Right lobe of liver (tissue), 6 donors: ENCODE results near the gene FAP. TPM values are rescaled to one million over a fixed set of nuclear protein-coding genes. Genes with fewer than 3 reads are reported as not detected.

Experiments
- ATAC-seq, 4 donors: fragments of 200-7000 bp; cut with Tn5 transposase; one replicate each; pipeline ENCODE4 v1.9.1; 2020; ENCODE audit warnings: mild to moderate bottlenecking in 4 of 4, moderate library complexity in 4 of 4
- DNase-seq, 3 donors: peaks; one replicate each; pipeline ENCODE4 v3.0.0-alpha.2; 2020
- H3K27ac ChIP-seq, 3 donors: fragments of 200-600 bp; one replicate each; pipeline ENCODE4 v1.8.0; 2022
- H3K27me3 ChIP-seq, 2 donors: fragments of 200-600 bp; one replicate each; pipeline ENCODE4 v1.8.0; 2022
- H3K36me3 ChIP-seq, 4 donors: fragments of 200-600 bp; sonication (generic) in 1 of 4; one replicate each; pipeline versions ENCODE4 v1.5.1 to v1.8.0; 2017 to 2022; ENCODE audit warnings: control low read depth in 1 of 4
- H3K4me1 ChIP-seq, 4 donors: fragments of 200-600 bp; sonication (generic) in 1 of 4; one replicate each; pipeline versions ENCODE4 v1.5.1 to v1.8.0; 2017 to 2022; ENCODE audit warnings: control low read depth in 1 of 4
- H3K4me3 ChIP-seq, 3 donors: fragments of 200-600 bp; one replicate each; pipeline ENCODE4 v1.8.0; 2022
- H3K9me3 ChIP-seq, 4 donors: fragments of 200-600 bp; sonication (generic) in 1 of 4; one replicate each; pipeline versions ENCODE4 v1.5.1 to v1.8.0; 2017 to 2022; ENCODE audit warnings: control low read depth in 1 of 4
- POLR2A ChIP-seq: fragments of 450-650 bp; IDR thresholded peaks from one replicate; pipeline ENCODE4 v1.6.1; 2017; ENCODE audit warnings: antibody characterized with exemption, mild to moderate bottlenecking
- WGBS: methylation state at CpG from one replicate; pipeline ENCODE4 v1.1.6; 2018; ENCODE audit warnings: low coverage, low lambda C conversion rate; ENCODE audit not compliant: insufficient coverage; ENCODE audit errors: missing lambda C conversion rate; 5-methylcytosine and 5-hydroxymethylcytosine counted together
- intact Hi-C, 2 donors: fragments of 100-400 bp; cut with DNase I; formaldehyde crosslinking; loops; one replicate each; pipeline versions ENCODE4 v1.11.2 to v1.14.1; 2022
- total RNA-seq, 6 experiments: library from RNA; depleted of rRNA in 2 of 6; stranded (reverse); fragments of >200 nt in 2 of 6; fragmentation: NEBNext Ultra II Directional in 3 of 6; extraction: Animal tissue kit (Norgen Biotek cat#: 25700) in 3 of 6; gene quantifications; one replicate each; pipeline versions ENCODE4 v1.1.0 to v1.2.4, GENCODE V29; 2016 to 2023
- TF ChIP-seq, protein P1 (sequence below), 4 donors: fragments of 200-600 bp in 3 of 4; fragments of 450-650 bp in 1 of 4; IDR thresholded peaks; one replicate each; pipeline versions ENCODE4 v1.5.1 to v1.8.0; 2016 to 2022; ENCODE audit warnings: antibody characterized with exemption in 4 of 4, mild to moderate bottlenecking in 2 of 4
- donor health status: DM: no; HTN: yes; CAD: no.
- donor health status: DM: no; HTN: no; CAD: no.
- donor health status: DM: no; HTN: no; CAD: no.
- donor health status: DM: no; HTN: yes; CAD: no.
- donor health status: DM: no; HTN: yes; CAD: no.

FAP gene
- total RNA-seq, 6 experiments from 2014 or later = 0.22 to 0.93 (median 0.55) TPM; not detected in 2

DNA sequence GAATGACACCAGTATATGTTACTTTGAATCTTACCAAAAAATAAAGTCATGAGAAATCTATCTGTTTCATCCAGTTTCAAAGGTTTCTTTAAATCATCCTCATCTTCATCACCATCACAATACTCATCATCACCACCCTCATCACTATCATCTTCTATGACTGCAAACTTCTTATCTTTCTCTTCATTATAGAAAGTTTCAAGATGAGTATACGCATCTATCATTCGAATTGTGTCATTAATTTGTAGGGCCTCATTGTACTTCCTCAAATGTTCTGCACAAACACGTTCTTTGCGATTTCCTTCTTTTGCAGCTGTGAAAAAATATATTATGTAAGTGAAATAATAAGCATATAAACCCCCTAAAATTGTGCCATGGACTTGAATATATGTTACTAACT, 34.1 kb upstream of the FAP start:
- ATAC-seq (no peak), DNase-seq (no peak)
- WGBS = 71% methylated on average over 4 of the region's 4 CpGs
- H3K4me3 ChIP-seq = no peak overlapping the region
- H3K36me3 ChIP-seq = peaks cover 0 to 42% (median 4%) of the 10 kb centered on the region in 4 donors
- intact Hi-C loops = no loop called here
- no peak overlapping the region for H3K27ac ChIP-seq
- H3K4me1 ChIP-seq = no peaks in the 10 kb centered on the region
- no peaks in the 10 kb centered on the region for H3K9me3 ChIP-seq
- TF ChIP-seq, protein P1, sequence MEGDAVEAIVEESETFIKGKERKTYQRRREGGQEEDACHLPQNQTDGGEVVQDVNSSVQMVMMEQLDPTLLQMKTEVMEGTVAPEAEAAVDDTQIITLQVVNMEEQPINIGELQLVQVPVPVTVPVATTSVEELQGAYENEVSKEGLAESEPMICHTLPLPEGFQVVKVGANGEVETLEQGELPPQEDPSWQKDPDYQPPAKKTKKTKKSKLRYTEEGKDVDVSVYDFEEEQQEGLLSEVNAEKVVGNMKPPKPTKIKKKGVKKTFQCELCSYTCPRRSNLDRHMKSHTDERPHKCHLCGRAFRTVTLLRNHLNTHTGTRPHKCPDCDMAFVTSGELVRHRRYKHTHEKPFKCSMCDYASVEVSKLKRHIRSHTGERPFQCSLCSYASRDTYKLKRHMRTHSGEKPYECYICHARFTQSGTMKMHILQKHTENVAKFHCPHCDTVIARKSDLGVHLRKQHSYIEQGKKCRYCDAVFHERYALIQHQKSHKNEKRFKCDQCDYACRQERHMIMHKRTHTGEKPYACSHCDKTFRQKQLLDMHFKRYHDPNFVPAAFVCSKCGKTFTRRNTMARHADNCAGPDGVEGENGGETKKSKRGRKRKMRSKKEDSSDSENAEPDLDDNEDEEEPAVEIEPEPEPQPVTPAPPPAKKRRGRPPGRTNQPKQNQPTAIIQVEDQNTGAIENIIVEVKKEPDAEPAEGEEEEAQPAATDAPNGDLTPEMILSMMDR (IDR thresholded peaks at IDR 0.05) = no peak
- no peak for TF ChIP-seq POLR2A
- H3K27me3 ChIP-seq = no peaks in the 10 kb centered on the region

DNA sequence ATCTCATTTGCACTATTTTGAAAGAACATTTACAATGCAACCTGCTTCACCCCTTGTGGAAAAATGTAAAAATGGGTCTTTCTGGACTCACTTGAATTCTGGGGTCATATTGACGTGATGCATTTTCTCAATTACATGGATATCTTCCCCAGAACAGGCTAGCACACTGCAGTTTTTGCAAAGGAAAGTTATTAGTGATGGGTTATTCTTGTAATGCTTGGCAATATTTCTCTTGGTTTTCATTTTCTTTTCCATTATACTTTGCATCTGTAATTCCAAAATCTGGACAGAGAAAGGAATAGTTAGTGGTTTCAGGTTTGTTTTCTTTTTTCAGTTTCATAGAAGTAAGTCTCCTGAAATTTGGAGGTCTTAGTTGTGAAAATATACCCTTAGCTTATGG, 24.8 kb upstream of the FAP start:
- 85% methylated on average over 1 of the region's 1 CpG for WGBS
- TF ChIP-seq, protein P1 (IDR thresholded peaks at IDR 0.05) = no peak
- no peak for TF ChIP-seq POLR2A

DNA sequence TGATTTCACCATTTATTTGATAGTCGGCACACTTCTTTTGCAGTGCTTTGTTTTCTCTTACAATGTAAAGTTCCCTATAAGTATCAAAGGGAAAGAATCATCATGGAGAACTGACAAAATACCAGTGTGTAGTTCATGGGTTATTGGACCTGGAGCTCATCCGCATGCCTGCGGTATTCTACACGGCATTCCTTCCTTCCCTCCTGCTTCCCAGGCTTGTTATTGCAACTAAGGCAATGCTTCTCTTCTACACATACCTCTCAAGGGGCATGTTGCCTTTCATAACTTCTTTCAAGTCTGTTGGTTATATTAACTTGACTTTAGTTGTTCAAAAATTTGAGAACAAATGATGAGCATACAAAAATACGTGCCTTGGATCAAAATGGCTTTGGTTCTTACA, 24.3 kb upstream of the FAP start:
- H3K27me3 ChIP-seq = no peaks in the 10 kb centered on the region
- intact Hi-C loops = no loop called here
- 89% methylated on average over 5 of the region's 5 CpGs for WGBS
- no peak for TF ChIP-seq POLR2A
- TF ChIP-seq, protein P1 (IDR thresholded peaks at IDR 0.05) = no peak
- H3K4me1 ChIP-seq = no peaks in the 10 kb centered on the region
- no peaks in the 10 kb centered on the region for H3K9me3 ChIP-seq
- H3K27ac ChIP-seq = no peak overlapping the region
- ATAC-seq (no peak), DNase-seq (no peak)
- H3K36me3 ChIP-seq = peaks cover 0 to 18% (median 5%) of the 10 kb centered on the region in 4 donors
- H3K4me3 ChIP-seq = no peak overlapping the region

More for the DNA sequence above, 24.8 kb upstream of the FAP start:
- Histone ChIP-seq H3K4me1 (no peaks in the 10 kb centered on the region), H3K36me3 (peaks cover 0 to 18% (median 5%) of the 10 kb centered on the region in 4 donors), H3K9me3 (no peaks in the 10 kb centered on the region), H3K27ac (no peak overlapping the region), H3K4me3 (no peak overlapping the region), H3K27me3 (no peaks in the 10 kb centered on the region)
- ATAC-seq (no peak), DNase-seq (no peak)
- intact Hi-C loops = no loop called here

DNA sequence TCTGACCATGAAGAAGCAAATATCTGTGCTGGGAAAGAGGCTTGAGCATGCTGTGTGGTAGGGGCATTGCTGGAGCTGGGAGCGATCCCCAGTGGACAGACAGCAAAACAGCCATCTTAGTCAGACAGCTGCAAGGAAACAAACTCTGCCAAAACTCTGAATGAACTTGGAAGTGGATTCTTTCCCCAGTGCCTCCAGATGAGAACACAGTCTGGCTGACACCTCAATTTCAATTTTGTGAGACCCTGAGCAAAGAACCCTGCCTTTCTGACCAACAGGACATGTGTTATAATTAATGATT, 23.2 kb upstream of the FAP start:
- Histone ChIP-seq H3K27ac (no peak overlapping the region), H3K27me3 (no peaks in the 10 kb centered on the region), H3K36me3 (peaks cover 0 to 18% (median 4%) of the 10 kb centered on the region in 4 donors), H3K9me3 (no peaks in the 10 kb centered on the region), H3K4me1 (no peaks in the 10 kb centered on the region), H3K4me3 (no peak overlapping the region)
- DNase-seq (no peak), ATAC-seq (no peak)
- WGBS = 100% methylated on average over 1 of the region's 1 CpG
- intact Hi-C loops = no loop called here
- no peak for TF ChIP-seq POLR2A
- TF ChIP-seq, protein P1 (IDR thresholded peaks at IDR 0.05) = no peak
